Measurements from ENCODE around the gene GRB10.
"Not testable (repeated sequence)": the region's sequence is repeated elsewhere in the genome, so short reads cannot be mapped to it uniquely, and the experiment has no call there.

GRB10 gene

GRCh38 chr7:50564640-50565558 is 217.8 kb downstream of the GRB10 start, which contains the start of gene DDC:
DDC (minus strand) TSS chr7:50565405; CDS start chr7:50544085, 21,320 bp downstream.
- in situ Hi-C loops (cut with MboI; ENCODE audit: low sequenced_read_pairs): no loop called here

DNA sequence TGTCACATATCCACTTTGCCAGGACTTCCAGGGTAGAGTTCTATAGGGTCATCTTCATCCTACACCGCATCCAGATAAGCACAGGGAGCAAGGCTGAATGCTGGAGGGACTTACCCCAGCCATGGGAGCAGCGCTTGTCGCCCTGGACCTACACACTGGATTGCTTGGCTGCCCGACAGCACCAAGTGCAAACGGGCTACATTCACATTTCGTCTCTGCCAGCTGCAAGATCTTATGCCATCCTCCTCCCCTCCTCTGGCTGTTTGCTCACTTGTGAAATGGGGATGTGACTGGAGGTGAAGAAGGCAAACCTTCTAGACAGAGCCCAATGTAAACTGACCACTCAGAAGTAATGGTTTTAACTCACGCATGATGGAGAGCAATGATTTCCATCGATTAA is 218.5 kb downstream of the GRB10 start:
- in situ Hi-C loops (cut with MboI; ENCODE audit: low sequenced_read_pairs): no loop called here

GRCh38 chr7:50562136-50562535 is 220.6 kb downstream of the GRB10 start:
- in situ Hi-C loops (cut with MboI; ENCODE audit: low sequenced_read_pairs): no loop called here

DNA sequence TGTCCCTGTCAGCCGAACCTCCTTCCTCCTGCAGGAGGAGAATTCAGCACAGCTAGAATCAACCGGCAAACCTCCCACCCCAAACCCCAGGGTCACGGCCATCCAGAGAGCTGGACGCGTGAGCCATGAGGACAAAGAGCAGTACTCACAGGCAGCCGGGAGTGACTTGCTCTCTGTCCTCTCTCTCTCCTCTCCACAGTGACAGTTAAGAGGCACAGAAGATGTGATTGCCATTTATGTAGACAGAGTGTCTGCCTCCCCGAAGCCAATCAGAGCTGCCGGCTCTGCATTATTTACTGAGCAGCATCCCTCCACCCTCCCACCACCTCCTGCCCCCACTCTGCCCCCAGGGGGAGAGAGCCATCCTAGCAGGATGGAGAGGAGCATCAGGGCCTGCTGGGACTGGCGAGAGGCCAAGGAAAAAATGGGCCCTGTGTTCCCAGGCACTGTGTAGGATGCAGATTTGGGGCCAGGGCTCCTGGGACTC is 221.8 kb downstream of the GRB10 start:
- in situ Hi-C loops (cut with MboI; ENCODE audit: low sequenced_read_pairs): no loop called here

DNA sequence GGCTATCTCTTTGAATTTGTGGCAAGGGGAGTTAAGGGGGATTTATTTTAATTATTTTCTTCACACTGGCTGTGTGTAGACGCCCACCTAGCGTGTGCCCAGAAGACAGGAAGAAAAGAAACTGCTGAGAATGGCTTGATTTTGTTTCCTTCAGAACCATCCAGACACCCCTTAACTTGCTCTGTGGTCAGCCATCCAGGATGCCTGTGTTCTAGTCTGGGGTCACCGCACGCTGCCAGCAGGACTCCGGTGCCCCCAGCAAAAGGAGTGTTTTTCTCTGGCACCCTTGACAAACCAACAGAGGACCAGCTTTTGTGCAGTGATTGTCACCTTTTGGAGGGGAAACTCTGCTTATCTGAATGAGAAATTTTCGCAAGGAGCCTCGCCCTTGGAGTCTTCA is 222.8 kb downstream of the GRB10 start:
- in situ Hi-C loops (cut with MboI; ENCODE audit: low sequenced_read_pairs): no loop called here

DNA sequence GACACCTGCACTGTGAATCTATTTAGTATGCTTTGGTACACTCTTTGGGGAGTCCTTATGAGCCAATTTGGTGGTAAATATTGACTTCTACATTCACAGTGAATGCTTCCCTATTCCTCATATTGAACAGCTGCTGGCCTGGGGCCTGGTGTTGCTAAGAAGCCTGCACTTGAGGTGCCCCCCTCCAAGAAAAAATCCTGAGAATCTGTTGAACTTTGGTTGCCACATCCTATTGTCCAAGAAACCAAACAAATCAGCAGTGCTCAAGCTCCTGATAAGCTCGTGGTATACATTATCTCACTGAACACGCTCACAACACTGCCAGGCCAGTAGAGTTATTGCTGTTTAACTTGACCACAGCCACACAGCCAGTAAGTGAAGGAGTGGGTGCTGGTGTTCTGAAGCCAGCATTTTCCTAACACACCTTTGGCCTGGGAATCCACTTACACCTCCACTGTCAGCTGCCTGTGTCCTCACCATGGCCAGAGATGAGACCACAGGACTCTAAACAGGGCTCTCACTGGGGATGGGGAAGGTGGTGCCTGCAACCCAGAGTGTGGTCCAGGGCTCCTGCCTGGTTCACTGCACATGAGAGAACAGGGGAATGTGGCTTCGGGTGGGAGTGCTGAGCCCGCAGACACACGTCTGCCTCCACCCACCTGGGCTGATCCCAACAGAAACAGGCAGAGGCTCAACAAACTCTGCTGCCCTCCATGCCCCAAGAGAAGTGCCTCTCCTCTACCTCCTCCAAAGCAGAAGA is 224.2 kb downstream of the GRB10 start:
- in situ Hi-C loops (cut with MboI; ENCODE audit: low sequenced_read_pairs): no loop called here

DNA sequence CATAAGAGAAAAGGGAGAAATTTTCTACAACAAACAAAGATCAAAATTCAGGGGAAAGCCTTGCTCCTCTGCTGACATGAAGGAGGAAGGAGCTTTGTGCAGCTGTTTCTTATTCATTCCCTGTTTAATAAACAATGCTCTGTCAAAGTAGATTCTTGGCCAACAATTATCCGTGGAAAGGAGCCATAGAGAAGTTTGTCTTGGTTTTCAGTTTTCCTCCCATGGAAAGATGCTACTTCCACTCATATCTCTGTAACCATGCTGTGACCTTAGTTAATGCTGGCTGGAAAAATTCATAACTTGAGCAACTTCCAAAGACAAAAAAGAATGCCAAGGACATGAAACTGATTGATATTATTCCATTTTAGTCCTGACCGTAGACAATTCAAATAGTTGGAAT is 225.6 kb downstream of the GRB10 start:
- in situ Hi-C loops (cut with MboI; ENCODE audit: low sequenced_read_pairs): no loop called here

GRCh38 chr7:50556247-50556991 is 226.3 kb downstream of the GRB10 start:
- in situ Hi-C loops (cut with MboI; ENCODE audit: low sequenced_read_pairs): no loop called here

DNA sequence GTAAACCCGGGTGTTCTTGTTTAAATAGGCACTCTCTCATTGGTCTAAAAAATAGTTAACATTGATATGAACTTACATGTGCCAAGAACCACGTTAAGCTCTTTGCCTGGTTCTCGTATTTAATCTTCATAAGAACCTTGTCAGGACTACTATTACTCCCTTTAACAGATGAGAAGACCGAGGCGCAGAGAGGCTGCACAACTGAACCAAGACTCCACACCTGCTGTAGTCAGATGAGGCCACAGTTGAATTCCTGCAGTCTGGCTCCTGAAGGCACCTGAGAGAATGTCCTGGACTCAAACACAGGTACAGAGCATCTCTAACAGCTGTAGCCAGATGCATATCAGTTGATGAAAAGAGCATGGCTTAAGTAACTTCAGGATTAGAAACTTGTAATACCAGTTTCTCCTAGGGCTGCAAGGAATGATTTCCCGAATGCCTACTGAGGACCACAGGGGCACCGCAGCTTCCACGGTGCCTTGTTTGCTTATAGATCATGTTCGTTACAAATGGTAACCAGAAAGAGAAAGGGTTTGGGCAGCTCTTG is 227.0 kb downstream of the GRB10 start:
- in situ Hi-C loops (cut with MboI; ENCODE audit: low sequenced_read_pairs): no loop called here

- in situ Hi-C loops (cut with MboI; ENCODE audit: low sequenced_read_pairs): no loop called here
Measured at GRCh38 chr7:50554431-50555322, 228.0 kb downstream of the GRB10 start.

- in situ Hi-C loops (cut with MboI; ENCODE audit: low sequenced_read_pairs): no loop called here
Measured at GRCh38 chr7:50553973-50554372, 228.7 kb downstream of the GRB10 start.

GRCh38 chr7:50552921-50553320 is 229.8 kb downstream of the GRB10 start:
- in situ Hi-C loops (cut with MboI; ENCODE audit: low sequenced_read_pairs): no loop called here

GRCh38 chr7:50552139-50552538 is 230.6 kb downstream of the GRB10 start:
- in situ Hi-C loops (cut with MboI; ENCODE audit: low sequenced_read_pairs): no loop called here

GRCh38 chr7:50545613-50546012 is 237.1 kb downstream of the GRB10 start:
- in situ Hi-C loops (cut with MboI; ENCODE audit: low sequenced_read_pairs): not testable (repeated sequence)

DNA sequence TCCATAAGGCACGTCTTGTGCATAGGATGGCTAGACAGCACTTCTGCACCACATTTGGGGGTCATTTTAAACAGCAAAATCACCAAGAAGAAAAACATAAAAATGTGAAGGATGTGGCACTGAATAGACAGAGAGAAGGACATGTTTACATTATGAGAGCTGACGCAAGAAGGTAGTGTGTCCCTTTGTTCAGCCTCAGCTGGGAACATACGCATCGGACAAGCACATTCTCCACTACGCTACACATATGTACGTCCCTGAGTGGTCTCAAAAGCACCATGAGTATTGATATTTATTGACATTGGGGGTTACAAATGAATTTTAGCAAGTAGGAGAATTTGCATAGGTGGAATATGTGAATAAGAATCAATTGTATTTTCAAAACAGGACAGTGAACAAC is 237.7 kb downstream of the GRB10 start:
- in situ Hi-C loops (cut with MboI; ENCODE audit: low sequenced_read_pairs): no loop called here

DNA sequence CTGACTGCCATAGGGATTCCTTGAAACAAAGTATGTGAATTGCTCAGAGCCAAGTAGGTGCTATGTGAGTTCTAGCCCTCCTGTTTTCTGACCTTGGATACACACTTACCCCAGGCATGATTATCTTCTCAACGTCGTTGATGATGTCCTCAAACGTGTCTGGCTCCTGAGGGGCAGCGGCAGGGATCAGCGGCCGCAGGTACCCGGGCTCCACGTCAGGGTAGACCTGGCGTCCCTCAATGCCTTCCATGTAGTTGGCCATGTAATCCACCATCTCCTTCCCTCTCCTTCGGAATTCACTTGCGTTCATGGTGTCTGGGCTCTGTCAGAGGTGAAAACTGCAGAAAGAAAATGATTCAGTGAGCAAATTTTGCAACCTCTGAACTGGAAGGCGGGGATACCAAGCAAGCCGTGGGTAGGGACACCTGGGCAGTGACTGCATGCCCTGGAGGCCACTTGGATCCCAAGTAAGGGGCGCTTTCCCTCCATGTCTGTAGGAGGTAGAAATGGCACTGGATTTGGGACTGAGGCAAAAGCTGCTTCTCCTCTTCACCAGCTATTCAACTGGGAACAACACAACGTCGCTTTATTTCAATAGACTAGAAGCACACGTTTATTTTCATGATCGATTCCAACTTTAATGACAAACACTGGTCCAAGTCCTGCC is 238.8 kb downstream of the GRB10 start:
- in situ Hi-C loops (cut with MboI; ENCODE audit: low sequenced_read_pairs): no loop called here

DNA sequence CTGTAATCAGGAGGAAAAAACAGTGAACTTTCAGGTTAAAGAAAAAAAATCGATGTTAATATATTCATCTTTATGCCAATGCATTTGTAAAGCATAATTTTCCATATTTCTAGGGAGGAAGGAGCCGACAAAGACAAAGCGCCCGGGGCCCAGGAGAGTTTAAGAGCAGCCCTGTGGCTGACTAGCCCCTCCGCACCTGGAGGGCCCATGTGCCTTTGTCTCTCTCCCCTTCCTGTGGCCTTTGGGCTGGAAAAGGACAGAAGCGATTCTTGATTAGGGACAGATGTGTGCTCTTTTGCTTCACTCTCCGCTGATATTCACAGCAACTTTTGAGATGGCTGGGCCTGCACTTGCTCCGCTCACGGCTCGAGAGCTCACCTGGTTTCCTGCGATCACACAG is 240.6 kb downstream of the GRB10 start:
- in situ Hi-C loops (cut with MboI; ENCODE audit: low sequenced_read_pairs): no loop called here

GRCh38 chr7:50540785-50541579 is 241.7 kb downstream of the GRB10 start:
- in situ Hi-C loops (cut with MboI; ENCODE audit: low sequenced_read_pairs): no loop called here
